NB4 (cell line): ENCODE results near the gene SP100.

Experiments used
- MAX ChIP-seq: IDR thresholded peaks from 2 replicates; pipeline ENCODE4 v1.6.1; 2011; ENCODE audit warnings: low read depth, low read length
- POLR2A ChIP-seq: IDR thresholded peaks from 2 replicates; pipeline ENCODE4 v1.6.1; 2011; ENCODE audit warnings: mild to moderate bottlenecking; ENCODE audit not compliant: insufficient read length; ENCODE audit errors: extremely low read depth

GRCh38 chr2:230447455-230448451, 31.8 kb downstream of the SP100 start:
- TF ChIP-seq MAX (no peak), POLR2A (no peak)
